OCI-LY7 (cell line): ENCODE data around the gene GRIK2.

Experiments used
- EZH2phosphoT487 ChIP-seq: fragments of 200-600 bp; sonication (generic); IDR thresholded peaks from 2 replicates; pipeline ENCODE4 v1.6.1; 2018; ENCODE audit warnings: low read depth, borderline replicate concordance, mild to moderate bottlenecking, mixed run types, antibody characterized with exemption, low read length, moderate library complexity, mixed read lengths
- TF ChIP-seq, protein P1 (sequence below): fragments of 200-600 bp; sonication (generic); conservative IDR thresholded peaks from 2 replicates; pipeline ENCODE4 v1.5.1; 2014; ENCODE audit warnings: mild to moderate bottlenecking, antibody characterized with exemption, low read length, moderate library complexity, mixed read lengths

DNA sequence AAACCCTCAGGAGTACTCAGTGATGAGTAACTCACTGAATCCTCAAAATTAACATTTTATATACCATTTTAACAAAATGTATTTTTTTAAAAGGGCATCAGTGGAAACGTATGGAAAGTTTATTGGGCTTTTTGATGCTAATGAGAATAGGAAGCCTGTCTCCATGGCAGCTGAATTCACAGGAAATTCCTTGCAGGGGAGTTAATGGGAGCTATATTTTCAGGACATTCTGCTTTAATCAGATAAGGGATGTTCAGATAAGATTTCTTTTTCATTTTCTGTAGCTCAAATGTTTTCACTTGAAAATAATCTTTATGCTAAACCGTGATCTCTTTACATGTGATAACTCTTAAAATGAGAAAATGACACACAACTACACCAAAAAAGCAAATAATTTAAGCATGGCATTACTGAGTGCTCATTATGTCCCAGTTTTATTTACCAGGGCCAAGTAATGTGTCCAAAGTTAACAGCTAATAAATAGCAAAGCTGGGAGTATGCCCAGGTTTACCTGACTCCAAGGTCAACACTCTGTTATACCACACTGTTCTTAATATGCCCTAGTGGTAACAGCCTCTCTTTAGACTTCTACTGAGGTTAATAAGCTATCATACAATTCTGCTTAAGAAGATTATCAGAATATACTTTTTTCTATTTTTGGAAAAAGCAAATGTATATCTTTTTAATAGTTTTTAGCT lies 348.1 kb downstream of the GRIK2 start:
- TF ChIP-seq, protein P1, sequence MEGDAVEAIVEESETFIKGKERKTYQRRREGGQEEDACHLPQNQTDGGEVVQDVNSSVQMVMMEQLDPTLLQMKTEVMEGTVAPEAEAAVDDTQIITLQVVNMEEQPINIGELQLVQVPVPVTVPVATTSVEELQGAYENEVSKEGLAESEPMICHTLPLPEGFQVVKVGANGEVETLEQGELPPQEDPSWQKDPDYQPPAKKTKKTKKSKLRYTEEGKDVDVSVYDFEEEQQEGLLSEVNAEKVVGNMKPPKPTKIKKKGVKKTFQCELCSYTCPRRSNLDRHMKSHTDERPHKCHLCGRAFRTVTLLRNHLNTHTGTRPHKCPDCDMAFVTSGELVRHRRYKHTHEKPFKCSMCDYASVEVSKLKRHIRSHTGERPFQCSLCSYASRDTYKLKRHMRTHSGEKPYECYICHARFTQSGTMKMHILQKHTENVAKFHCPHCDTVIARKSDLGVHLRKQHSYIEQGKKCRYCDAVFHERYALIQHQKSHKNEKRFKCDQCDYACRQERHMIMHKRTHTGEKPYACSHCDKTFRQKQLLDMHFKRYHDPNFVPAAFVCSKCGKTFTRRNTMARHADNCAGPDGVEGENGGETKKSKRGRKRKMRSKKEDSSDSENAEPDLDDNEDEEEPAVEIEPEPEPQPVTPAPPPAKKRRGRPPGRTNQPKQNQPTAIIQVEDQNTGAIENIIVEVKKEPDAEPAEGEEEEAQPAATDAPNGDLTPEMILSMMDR, result no peak
- no peak for TF ChIP-seq EZH2phosphoT487
